Left ventricle myocardium inferior (tissue), 1 donor: ENCODE measurements around the gene IL15RA. TPM values are rescaled to one million over a fixed set of nuclear protein-coding genes. Genes with fewer than 3 reads are reported as not detected.

Experiments
- DNase-seq: peaks from one replicate; pipeline ENCODE4 v3.0.0-alpha.2; 2020
- H3K27ac ChIP-seq: fragments of 200-600 bp; replicated peaks from 2 replicates; pipeline ENCODE4 v1.8.0; 2021
- H3K27me3 ChIP-seq: fragments of 200-600 bp; 2 replicates; pipeline ENCODE4 v1.8.0; 2021; ENCODE audit warnings: low read depth
- H3K36me3 ChIP-seq: fragments of 200-600 bp; 2 replicates; pipeline ENCODE4 v1.8.0; 2021
- H3K4me1 ChIP-seq: fragments of 200-600 bp; 2 replicates; pipeline ENCODE4 v1.8.0; 2021
- H3K4me3 ChIP-seq: fragments of 200-600 bp; 2 replicates; pipeline ENCODE4 v1.8.0; 2021; ENCODE audit warnings: mild to moderate bottlenecking, moderate library complexity
- H3K9me3 ChIP-seq: fragments of 200-600 bp; replicated peaks from 2 replicates; pipeline ENCODE4 v1.8.0; 2021
- intact Hi-C: fragments of 100-400 bp; cut with micrococcal nuclease; formaldehyde crosslinking; loops from one replicate; pipeline ENCODE4 v1.11.0; 2022
- total RNA-seq: library from RNA; stranded (reverse); fragmentation: NEBNext Ultra II Directional; extraction: Animal tissue kit (Norgen Biotek cat#: 25700); gene quantifications from one replicate; pipeline ENCODE4 v1.2.1, GENCODE V29; 2021
- TF ChIP-seq, protein P1 (sequence below): fragments of 200-600 bp; IDR thresholded peaks from 2 replicates; pipeline ENCODE4 v1.8.0; 2021; ENCODE audit warnings: antibody characterized with exemption, mild to moderate bottlenecking, borderline replicate concordance
- donor health status: DM: no; HTN: yes; CAD: no; lungs with severe emphysema.

IL15RA gene
- total RNA-seq, 1 donor from 2014 or later: 6.0 TPM

DNA sequence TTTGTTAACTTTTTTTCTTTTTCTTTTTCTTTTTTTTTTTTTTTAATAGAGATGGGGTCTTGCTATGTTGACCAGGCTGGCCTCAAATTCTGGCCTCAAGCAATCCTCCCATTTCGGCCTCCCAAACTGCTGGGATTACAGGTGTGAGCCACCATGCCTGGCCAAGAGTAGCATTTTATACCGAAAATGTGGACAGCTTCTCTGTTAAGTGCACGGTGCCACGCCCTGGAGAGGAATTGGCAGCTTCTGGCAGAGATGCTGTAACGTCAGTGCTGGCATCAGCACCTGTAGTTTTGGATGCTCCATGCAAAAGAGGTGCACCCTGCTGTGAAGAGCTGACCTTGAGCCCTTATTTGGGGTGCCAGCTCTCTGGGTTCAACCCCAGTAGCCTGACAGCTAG is 18.2 kb downstream of the IL15RA start:
- Histone ChIP-seq H3K27ac (no peak overlapping the region), H3K4me3 (no peak overlapping the region), H3K4me1 (no peaks in the 10 kb centered on the region), H3K9me3 (no peaks in the 10 kb centered on the region), H3K27me3 (no peaks in the 10 kb centered on the region), H3K36me3 (peaks cover 49% of the 10 kb centered on the region)
- DNase-seq: no peak
- intact Hi-C loops: no loop called here
- TF ChIP-seq, protein P1, sequence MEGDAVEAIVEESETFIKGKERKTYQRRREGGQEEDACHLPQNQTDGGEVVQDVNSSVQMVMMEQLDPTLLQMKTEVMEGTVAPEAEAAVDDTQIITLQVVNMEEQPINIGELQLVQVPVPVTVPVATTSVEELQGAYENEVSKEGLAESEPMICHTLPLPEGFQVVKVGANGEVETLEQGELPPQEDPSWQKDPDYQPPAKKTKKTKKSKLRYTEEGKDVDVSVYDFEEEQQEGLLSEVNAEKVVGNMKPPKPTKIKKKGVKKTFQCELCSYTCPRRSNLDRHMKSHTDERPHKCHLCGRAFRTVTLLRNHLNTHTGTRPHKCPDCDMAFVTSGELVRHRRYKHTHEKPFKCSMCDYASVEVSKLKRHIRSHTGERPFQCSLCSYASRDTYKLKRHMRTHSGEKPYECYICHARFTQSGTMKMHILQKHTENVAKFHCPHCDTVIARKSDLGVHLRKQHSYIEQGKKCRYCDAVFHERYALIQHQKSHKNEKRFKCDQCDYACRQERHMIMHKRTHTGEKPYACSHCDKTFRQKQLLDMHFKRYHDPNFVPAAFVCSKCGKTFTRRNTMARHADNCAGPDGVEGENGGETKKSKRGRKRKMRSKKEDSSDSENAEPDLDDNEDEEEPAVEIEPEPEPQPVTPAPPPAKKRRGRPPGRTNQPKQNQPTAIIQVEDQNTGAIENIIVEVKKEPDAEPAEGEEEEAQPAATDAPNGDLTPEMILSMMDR: no peak

DNA sequence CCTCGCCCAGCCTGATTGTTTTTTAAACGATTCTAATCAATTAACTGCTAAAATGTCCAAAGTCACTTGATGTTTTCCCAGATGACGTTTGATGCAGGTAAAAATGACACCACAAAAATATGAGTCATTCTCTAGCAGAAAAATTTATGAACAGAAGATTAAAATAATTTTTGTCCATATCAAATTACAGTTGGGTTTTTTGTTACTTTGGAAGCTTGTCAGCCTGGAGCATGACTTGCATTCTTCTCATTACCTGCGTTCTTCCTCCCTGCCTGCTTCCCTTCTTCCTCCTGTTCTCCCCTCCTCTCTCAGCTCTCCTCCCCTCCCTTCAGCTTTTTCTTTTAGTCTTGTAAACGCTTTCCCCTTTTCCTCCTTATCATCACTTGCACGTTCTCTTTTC is 18.7 kb downstream of the IL15RA start:
- no peak for DNase-seq
- TF ChIP-seq, protein P1: no peak
- Histone ChIP-seq H3K9me3 (no peaks in the 10 kb centered on the region), H3K36me3 (peaks cover 52% of the 10 kb centered on the region), H3K4me1 (no peaks in the 10 kb centered on the region), H3K27me3 (no peaks in the 10 kb centered on the region), H3K4me3 (no peak overlapping the region), H3K27ac (no peak overlapping the region)
- intact Hi-C loops: no loop called here

DNA sequence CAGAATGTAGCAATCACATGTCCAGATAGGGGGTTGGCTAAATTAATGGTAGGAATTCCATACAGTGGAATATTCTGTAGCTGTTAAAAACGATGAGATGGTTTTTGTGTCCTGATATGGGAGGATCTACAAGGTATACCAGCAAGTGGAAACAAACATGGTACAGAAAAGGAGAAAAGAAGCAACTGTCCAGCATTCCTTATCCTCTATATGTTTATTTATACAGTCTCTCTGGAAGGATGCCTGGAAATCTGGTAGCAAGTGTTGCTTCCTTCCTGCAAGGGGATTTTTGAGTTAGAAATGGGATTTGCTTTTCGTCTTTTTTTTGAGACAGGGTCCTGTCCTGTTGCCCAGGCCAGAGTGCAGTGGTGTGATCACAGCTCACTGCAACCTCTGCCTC is 19.3 kb downstream of the IL15RA start:
- DNase-seq: no peak
- Histone ChIP-seq H3K4me3 (no peak overlapping the region), H3K9me3 (no peaks in the 10 kb centered on the region), H3K36me3 (peaks cover 54% of the 10 kb centered on the region), H3K4me1 (no peaks in the 10 kb centered on the region), H3K27me3 (no peaks in the 10 kb centered on the region), H3K27ac (no peak overlapping the region)
- intact Hi-C loops: no loop called here
- TF ChIP-seq, protein P1: no peak

DNA sequence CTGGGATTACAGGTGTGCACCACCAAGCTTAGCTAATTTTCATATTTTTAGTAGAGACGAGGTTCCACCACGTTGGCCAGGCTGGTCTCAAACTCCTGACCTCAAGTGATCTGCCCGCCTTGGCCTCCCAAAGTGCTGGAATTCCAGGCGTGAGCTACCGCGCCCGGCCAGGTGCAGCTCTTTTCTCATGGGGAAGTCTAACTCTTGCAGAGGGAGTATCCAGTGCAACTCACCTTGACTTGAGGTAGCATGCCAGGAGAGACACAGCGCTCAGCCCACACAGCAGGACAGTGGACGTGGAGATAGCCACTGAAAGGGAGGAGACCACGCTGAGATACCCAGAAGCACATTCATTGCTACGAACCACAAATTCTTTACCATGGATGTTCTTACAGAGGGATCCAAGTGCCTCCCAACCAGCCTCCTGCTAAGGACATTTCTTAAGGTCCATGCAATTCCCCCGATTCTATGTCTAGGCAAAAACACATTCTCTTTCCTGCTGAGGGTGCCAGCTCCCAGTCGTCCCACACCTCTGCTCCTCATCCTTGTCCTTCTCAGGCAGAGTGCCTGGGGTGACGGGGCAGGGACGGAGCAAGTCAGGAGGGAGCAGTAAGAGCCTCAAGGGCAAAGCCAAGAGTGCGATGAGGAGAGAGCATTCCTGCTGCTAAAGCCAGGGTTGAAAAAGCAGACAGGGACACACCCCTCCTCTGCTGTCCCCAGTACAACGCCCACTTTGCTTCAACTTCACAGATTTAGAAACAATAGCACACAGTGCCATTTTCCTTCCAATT is 21.0 kb downstream of the IL15RA start:
- no peak overlapping the region for H3K4me3 ChIP-seq
- intact Hi-C loops: no loop called here
- DNase-seq: no peak
- no peaks in the 10 kb centered on the region for H3K9me3 ChIP-seq
- H3K27me3 ChIP-seq: no peaks in the 10 kb centered on the region
- TF ChIP-seq, protein P1: no peak
- H3K27ac ChIP-seq: no peak overlapping the region
- peaks cover 52% of the 10 kb centered on the region for H3K36me3 ChIP-seq
- peaks cover 3% of the 10 kb centered on the region for H3K4me1 ChIP-seq

DNA sequence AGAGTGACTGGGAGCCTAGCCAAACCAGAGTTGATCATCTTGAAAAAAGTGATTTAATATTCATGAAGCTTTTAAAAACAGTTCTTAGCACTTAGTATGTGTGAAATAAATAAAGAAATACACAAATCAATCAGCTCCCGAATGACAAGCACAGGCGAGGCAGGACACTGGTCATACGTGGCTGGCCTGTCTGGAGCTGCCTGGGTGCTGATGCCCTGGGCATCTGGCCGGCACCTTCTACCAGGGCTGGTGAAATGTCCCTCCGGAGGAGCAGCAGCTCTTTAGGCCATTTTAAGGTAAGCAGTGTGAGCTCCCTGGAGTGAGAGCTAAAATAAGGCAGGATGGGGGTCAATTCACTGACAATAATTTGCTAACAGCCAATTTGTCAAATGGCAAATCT is 23.7 kb downstream of the IL15RA start:
- Histone ChIP-seq H3K4me3 (no peak overlapping the region), H3K9me3 (no peaks in the 10 kb centered on the region), H3K27me3 (peaks cover 3% of the 10 kb centered on the region), H3K4me1 (peaks cover 29% of the 10 kb centered on the region), H3K36me3 (peaks cover 30% of the 10 kb centered on the region), H3K27ac (no peak overlapping the region)
- no peak for DNase-seq
- intact Hi-C loops: no loop called here
- TF ChIP-seq, protein P1: no peak
